GM21723 (cell line): ENCODE measurements around the gene KRT81.
"Not testable (repeated sequence)": the region's sequence is repeated elsewhere in the genome, so short reads cannot be mapped to it uniquely, and the experiment has no call there.

Source experiments
- ATAC-seq: cut with Tn5 transposase; IDR thresholded peaks from one replicate; pipeline ENCODE4 v1.9.1; 2021; ENCODE audit warnings: mild to moderate bottlenecking, moderate library complexity; ENCODE audit not compliant: unreplicated experiment

Gene KRT81

DNA sequence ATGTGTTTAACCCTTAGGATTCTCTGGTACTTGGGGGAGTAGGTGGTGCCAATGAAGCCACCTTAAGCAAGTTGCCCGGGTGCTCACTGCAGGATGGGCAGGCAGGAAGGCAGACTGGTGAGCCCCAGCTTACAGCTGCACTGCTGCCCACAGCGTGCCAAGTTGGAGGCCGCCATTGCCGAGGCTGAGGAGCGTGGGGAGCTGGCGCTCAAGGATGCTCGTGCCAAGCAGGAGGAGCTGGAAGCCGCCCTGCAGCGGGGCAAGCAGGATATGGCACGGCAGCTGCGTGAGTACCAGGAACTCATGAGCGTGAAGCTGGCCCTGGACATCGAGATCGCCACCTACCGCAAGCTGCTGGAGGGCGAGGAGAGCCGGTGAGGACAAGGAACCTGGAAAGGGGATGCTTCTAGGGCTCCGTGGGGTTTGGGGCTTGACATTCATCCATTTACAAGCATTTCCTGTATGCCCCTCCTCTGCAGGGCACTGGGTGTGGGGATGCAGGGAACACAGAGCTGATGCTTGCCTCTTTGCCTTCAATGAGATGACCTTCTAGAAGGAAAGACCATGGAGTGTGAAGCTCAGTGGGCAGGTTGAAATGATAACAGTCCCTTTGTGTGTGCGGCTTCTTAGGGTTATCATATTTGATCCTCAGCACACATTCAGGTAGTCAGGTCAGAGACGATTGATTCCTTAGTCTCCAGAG is 45.9 kb downstream of the KRT81 start:
- ATAC-seq: no peak

DNA sequence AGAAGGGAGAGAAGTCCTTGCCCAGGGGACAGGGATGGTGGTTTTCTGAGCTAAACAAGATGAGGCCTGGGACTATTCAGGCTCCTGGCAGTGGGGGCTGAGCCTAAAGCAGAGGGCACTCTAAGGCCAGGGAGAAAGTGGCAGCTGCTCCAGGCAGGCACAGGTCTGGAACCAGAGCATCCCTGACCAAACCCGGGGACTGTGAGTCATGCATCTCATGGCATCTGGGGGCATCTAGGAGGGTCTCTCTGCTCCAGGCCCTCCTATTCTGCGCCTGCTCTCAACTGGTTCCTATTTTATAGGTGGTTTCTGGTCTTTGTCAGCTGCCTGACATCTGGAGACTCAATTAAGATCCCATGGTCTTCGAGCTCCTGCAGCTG is 46.7 kb downstream of the KRT81 start:
- ATAC-seq: no peak

DNA sequence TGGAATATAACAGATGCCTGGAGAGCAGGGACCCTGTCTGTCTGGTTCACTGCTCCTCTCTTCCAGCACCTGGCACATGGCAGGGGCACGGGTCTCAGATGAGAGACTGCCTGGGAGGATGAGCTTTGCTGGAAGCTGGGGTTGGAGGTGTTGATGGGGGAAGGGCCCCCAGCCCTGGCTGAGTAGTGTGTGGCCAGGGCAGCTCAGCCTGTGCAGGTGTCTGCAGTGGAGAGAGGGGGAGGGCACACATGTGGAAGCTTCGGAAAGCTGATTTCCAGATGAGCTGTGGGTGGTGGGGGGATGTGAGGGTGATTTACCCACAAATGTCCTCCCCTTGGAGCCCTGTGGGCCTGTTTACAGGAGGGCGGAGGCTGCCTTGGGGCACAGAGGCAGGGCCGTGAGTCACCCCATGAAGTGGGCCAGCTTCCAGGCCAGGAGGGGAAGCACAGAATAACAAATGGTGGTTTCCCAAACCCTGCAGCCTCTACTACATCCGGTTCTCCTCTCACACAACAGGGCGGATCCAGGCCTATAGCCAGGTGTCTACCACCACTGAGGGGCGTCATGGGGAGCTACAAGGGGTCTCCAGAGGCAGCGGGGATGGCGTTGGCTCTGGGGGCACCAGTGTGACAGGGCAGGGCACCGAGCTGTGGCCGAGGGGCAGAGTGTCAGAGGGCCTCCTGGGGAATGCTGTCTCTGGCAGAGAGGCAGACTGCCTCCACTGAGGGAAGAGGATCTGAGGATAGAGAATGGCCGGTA is 47.3 kb downstream of the KRT81 start:
- peak; percentile 91 for ATAC-seq

DNA sequence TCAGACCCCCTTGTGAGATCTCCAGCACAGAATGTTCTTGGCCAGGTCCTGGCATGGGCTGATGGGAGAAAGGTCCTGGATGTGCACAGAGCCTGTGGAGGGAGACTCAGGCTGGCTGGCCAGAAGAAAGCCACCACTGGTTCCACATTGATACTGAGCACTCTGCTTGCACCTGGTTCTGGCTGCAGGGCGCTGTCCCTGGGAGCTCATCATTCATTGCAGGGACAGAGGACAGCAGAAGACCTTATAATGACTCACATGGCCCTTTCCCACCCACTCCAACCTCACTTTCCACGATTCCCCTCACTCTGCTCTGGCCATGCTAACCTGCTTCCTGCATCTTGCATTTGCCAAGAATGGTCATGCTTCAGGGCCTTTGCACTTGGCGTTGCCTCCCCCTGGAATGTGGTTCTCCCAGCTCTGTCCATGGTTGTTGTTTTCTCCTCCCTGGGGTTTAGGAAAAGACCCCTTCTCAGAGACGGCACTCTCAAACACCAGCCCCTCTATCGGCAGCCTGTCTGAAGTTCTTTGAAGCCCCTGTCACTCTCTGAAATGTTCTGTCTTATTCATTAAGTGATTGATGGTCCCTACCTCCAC is 48.0 kb downstream of the KRT81 start:
- ATAC-seq: no peak

DNA sequence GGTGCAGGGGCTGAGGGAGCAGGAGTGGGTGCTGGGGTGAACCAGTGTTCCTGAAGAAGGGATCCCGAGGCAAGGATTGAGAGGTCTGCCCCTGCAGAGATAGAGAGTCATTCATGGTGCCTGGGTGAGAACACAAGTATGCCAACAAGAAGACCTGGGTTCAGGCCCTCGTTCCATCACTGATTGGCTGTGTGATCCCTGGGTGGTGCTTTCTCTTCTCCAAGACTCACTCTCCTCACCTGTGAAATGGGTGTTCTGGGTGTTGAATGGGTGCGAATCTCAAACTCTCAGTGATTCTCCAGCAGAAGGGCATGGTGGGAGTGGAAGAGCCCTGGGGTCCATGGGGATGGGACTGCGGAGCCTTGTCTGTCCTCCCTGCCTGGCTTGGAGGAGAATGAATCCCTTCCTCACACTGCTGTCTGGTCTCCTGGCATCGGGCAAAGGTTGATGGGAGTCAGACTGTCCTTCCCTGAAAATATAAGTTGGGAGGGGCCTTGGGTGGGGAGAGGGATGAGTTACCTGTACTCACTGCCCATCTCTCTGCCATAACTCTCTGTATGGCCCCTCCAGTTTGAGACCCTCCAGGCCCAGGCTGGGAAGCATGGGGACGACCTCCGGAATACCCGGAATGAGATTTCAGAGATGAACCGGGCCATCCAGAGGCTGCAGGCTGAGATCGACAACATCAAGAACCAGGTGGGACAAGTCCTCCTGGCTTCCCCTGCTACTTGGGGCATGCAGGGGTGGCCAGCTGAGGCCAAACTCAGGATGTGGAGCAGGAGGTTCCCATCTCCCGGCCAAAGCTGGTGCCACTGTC is 48.7 kb downstream of the KRT81 start:
- ATAC-seq: no peak

DNA sequence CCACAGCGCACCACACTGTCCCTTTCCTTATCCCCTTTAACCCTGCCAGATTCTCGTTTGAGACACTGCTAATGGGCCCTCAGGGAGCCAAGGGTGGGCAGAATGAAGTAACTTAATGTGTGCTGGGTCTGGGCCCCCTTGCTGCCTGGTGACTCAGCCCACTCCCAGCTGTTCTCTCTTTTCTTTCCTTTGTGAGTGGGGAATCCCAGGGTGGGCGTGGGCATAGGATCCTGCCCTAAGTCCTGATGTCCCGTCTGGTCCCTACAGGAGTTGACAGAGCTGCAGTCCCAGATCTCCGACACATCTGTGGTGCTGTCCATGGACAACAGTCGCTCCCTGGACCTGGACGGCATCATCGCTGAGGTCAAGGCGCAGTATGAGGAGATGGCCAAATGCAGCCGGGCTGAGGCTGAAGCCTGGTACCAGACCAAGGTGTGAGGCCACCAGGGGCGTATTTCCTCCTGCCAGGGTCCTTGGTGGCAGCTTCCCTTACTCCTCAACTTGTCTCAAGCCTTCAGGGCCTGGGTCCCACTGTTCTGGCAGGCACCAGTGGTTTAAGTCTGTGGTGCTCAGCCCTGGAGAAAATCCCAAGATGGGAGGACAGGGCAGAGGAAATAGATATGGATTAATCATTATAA is 50.0 kb downstream of the KRT81 start:
- no peak for ATAC-seq

DNA sequence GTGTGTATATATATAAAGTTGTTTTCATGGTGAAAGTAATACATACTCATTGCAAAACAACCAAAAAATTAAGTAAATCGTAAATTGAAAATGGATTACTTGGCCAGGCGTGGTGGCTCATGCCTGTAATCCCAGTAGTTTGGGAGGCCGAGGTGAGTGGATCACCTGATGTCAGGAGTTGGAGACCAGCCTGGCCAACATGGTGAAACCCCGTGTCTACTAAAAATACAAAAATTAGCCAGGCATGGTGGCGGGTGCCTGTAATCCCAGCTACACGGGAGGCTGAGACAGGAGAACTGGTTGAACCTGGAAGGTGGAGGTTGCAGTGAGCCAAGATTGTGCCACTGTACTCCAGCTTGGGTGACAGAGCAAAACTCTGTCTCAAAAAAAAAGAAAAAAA is 51.1 kb downstream of the KRT81 start:
- ATAC-seq: not testable (repeated sequence)

DNA sequence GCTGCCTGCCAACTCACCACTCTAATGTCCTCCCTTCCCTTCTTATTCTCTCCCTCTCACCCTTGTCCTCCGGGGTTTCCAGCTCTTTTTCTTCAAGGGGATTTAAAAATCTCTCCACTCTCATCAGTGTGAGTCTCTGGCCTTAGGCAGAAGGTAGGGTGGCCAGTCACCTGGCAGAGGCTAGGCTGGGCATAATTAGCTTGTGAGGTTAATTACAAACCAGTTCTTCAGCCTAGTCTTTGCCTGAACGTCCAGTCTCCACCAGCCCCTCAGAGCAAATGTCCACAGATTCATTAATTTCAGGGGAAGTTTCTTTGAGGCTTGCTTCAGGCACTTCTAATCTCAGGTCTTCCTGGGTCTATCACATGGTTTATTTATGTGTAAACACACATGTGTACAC is 51.6 kb downstream of the KRT81 start:
- no peak for ATAC-seq

DNA sequence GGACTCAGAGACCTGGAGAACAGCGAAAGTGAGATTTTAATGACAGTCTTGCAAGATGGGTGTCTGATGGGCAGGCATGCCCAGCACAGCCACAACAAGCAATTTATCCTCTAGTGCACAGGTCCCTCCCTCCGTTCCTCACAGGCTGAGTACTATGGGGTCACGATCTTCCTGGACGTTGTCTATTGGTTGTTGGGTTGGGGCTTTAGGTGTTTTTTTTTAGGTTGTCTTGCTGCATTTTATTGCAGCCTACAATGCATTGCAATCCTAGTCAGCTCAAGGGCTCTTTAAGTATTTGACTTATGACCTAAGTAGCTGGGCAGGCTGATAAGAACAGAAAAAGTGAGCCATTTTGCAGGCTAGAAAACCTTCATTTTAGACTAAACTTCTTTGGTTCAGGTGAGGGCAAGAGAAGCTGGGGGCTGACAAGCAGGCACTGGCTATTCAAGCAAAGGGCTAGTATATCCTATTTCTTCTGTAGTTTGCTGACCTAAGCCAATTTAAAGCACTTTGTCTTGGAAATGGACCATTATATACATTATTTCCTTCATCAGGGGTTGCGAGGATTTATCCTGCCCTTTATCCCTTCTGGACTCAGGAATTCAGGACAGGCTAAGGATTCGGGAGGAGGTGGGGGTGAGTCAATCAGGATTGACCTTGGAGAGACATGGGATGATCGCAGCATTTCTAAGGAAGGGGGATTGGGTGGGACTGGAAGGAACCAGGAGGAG is 52.3 kb downstream of the KRT81 start:
- no peak for ATAC-seq

DNA sequence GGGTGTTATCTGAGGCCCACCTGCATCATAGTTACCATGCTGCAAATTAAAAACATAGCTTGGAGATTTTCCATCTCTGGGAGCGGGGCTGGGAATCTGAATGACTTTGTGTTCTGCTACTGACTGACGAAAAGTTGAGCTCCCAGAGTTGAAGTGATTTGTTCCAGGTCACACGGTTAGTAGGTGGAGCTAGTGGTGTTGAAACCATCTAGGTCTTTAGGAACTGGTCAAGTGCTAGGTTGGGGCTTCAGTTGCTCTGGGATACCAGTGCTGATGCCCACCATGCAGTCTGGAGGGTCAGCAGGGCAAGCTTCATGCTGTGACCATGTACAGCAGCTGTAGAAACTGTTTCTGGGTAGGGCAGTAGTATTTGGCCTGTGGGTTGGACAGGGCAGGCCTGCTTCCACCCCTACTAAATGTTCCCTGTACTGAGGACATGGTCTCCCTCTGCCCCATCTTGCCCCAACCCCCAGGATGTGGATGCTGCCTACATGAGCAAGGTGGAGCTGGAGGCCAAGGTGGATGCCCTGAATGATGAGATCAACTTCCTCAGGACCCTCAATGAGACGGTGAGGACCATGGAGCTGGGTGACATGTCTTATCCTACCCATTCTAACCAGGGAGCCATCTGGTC is 53.0 kb downstream of the KRT81 start:
- ATAC-seq: no peak

DNA sequence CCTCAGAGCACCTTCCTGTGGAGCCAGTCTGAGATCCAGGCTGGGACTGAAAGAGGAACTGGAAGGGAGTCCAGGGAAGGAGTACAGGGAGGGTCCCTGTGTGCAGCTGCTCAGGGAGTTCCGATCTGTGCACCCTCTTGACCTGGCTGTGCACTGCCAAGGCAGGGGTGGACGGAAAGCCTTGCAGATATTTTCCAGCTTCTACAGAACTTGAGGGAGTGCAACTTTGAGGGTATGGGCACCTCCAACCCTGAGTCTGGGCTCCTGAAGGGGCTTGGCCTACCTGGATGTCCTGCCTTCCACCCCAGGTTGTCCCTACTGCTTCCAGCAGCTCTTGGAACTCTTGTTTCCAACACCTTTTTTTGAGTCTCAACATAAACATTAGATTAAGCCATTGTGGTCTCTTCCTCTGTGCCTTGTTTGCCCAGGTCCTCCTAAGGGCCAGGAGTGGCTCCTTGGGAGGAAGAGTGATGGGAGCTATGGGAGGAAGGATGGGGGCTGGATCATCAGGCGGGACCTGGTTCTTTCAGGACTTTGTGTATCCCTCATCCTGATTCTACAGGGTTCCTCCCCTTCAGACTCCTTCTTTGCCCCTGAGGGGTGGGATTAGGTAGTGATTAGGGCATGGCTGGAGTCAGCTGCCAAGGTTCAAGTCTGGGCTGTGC is 54.8 kb downstream of the KRT81 start:
- ATAC-seq: no peak
